HG03025 (cell line): ENCODE measurements around the gene KLF13.

Experiments used
- ATAC-seq: cut with Tn5 transposase; IDR thresholded peaks from one replicate; pipeline ENCODE4 v1.9.1; 2021; ENCODE audit warnings: mild to moderate bottlenecking, moderate library complexity; ENCODE audit not compliant: unreplicated experiment, low FRiP score

KLF13 gene

DNA sequence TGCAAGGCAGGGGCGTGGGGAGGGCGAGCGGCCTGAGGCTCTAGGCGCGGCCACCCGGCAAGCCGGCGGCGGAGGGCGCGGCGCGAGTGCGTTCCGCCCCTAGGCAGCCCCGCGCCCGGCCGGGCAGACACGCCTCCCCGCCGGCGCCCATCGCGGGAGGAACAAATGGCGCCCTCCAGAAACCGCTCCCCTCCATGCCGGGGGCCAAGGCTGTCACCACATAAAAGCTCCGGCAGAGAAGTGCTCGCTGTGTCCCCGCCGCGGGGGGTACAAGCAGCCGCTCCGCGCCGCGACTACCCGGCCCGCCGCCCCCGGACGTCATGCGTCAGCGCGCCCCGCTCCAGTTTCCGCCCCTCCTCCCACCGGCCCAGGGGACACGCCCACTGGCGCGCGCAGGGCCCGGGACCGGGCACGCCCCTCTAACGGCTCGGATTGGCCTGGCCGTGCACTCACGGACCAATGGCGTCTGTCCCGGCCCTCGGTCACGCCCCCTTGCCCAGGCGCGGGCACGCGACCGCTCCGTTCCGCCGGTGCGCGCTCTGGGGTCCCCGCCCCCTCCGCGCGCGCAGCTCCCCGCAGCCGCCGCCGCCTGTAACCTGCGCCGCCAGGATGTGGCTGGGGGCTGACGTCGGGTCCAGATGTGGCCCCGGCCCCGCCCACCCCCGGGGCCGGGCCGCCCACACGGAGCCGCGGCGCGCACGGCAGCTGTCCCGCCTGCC is at the start of gene KLF13:
Gene KLF13 (plus strand): TSS at position 680 of the 719 bp plus-strand sequence. CDS start 378 bp downstream, outside the sequence.
- peak; percentile 57 for ATAC-seq

DNA sequence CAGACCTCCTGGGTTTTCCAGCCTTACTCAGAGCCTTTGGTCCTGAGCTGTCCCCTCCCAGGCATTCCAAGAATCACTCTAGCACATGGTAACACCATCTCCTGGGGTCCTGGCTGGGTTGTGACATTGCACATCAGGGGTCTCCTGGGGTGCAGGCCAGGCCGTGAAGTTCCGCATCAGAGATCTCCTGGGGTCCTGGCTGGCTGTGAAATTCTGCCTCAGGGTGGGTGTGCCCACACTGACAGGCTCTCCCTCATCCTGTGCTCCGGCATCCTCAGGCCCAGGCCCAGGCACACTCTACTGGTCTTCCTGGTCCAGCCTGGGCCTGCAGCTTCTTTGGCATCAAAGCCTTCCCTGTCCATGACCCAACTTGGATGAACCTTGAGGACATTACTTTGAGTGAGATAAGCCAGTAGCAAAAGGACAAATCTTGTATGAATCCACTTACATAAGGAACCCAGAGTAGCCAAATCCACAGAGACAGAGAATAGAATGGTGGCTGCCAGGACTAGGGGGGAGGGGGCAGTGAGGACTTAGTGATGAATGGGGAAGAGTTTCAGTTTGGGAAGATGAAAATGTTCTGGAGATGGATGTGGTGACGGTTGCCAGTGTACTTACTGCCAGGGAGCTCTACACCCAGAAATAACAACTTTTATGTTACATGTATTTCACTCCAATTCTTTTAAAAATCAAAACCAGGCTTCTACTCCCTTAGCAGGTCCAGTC is 49.1 kb upstream of the KLF13 start:
- no peak for ATAC-seq

DNA sequence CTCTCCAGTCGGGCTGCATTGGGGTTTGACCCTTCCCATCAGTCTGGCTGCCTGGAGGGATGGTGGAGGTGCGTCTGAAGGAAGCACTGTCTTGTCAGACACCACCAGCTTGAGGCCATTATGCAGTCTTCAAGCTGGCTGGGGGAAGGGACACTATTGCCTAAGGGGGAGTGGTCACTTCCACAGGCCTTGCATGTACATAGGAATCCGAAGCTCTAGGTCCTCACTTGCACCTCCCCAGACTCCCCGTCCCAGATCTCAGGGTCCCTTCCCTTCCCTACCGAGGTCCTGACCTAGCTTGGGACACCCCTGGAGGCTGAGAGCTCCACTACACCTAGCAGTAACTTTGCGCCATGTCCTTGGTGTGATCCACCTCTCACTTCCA is 48.6 kb upstream of the KLF13 start:
- ATAC-seq: no peak

DNA sequence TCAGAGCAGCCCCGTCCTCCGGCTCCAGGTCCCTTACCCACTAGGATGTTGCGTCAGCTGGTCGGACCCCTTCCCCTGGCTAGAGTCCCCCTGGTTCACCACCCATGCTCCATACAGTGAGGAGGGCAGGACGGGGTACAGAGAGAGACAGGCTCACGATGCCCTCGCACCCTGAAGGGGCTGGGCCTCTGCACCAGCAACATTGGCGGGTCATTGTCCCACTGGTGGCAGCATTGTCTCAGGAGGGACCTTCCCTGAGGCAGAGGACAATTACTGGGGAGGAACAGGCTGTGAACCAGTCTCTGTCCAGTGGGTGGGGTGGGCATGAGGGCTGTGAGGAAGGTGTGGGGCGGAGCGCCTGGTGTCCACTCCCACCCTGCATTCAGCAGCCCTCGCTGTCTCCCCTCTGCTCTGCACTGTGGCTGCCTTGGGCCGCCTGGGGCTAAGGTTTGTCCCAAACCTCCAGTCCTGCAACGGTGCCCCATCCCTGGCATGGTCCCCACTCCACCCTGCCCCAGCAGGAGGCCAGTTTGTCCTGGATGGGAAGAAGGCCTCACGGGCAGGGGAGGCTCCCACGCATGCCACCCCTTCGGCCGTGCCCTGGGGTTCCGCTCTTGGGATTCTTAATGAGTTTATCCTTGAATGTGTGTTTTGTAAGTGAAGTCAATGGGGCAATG is 48.0 kb upstream of the KLF13 start:
- ATAC-seq: no peak

DNA sequence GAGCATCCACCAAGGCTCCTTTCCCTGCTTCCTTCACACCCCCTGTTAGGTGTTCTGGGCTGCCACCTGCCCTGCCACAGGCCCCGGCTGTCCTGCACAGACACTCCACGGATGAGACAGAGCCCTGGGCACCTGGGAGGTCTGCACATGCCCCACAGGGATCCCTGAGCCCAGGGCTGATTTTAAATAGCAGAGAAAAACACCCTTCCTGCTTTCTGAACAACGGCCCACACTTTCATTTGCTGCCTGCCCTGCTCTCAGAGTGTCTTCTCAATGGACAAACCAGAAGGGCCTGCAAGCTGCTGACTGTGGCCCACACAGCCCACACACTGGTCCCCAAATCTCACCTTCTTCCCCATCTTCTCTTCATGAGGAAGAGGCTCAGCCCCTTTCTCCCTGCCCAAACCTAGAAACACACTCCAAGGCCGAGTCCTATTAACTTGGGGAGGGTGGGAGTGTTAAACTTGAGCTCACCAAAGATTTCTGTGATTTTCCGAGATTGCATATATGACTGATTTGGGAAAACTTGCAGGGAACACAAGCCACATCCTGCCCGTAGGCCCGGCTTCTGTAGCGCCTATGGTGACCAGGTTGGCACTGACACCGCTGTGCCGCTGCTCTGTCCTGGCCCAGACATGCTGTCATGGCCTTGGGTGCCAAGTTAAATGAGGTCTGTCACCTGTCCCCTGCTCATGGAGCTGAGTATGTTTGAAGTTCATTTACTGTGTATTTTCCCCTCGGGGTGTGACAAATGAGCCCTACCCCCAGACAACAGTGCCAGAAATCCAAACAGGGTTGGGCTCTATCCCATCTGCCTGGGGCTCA is 47.2 kb upstream of the KLF13 start:
- ATAC-seq: no peak

DNA sequence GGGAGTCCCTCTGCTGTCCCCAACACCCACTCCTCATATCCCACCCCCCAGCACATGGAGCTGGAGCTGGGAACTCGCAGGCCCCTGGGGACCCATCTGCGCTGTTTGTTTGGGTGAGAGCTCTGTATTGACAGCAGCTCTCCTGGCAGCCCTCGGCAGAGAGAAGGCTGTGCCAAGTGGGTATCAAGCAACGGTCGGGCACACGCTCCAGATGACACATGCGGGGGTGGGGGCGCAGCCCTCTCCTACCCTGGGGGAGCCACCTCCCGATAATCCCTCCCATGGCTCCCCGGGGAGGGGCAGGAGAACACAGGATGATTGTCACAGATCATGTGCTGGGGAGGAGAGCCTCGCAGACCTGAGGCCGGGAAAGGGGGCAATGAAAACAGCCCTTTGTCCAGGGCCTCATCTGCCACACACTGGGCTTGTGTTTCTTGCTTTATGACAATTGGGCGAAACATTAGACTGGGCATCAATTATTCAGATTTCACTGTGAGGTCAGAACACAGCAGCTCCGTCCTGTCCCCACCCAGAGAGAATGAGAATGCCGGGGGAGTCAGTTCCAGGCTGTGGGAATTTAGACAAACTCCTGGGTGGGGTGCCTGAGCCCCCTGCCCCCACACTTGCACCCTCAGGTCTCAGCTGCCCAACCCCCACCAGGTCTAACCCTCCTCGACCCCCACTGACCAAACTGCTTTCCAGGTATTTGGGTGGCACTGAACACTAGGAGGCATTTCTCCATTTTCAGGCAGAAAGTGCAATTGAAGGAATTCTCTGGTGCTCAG is 46.4 kb upstream of the KLF13 start:
- no peak for ATAC-seq

DNA sequence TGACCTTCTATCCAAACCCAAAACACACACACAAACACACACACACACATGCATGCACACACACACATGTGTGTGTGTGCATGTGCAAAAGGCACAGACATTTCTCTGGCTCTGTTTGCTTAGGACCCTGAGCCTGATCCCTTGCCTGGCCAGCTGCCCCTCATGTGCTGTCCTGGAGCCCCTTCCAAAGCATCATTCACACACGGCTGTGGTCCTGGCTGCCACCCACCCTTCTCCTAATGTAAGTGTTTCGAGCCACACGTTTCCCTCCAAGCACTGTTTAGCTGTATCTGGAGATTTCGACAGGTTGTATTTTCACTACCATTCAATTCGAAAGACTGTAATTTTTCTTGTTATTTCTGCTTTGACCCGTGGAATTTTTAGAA is 45.8 kb upstream of the KLF13 start:
- no peak for ATAC-seq

DNA sequence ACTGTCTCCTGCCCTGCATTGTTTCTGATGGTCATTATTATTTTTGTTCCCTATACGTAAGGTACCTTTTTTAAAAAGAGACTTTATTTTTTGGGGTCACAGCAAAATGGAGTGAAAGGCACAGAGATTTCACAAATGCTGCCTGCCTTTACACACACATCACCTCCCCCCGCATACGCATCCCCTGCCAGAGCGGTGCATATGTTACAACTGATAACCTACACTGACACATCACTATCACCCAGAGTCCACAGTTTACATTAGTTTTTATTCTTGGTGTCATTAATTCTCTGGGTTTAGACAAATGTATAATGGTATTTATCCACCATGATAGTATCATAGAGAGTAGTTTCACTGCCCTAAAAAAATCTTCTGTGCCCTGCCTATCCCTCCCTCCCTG is 43.6 kb upstream of the KLF13 start:
- ATAC-seq: no peak

DNA sequence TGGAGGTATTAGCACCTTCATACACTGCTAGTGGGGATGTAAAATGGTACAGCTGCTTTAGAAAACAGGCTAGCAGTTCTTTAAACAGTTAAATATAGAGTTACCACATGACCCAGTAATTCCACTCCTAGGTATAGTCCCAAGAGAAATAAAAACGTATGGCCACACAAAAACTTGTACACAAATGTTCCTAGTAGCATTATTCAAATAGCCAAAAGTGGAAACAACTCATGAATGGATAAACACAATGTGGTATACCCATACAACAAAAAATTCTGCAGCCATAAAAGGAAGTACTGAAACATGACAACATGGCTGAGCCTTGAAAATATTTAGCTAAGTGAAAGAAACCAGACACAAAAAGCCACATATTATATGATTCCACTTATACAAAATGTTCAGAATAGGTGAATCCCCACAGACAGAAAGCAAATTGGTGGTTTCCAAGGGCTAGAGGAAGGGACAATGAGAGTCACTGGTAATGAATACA is 40.8 kb upstream of the KLF13 start:
- no peak for ATAC-seq

DNA sequence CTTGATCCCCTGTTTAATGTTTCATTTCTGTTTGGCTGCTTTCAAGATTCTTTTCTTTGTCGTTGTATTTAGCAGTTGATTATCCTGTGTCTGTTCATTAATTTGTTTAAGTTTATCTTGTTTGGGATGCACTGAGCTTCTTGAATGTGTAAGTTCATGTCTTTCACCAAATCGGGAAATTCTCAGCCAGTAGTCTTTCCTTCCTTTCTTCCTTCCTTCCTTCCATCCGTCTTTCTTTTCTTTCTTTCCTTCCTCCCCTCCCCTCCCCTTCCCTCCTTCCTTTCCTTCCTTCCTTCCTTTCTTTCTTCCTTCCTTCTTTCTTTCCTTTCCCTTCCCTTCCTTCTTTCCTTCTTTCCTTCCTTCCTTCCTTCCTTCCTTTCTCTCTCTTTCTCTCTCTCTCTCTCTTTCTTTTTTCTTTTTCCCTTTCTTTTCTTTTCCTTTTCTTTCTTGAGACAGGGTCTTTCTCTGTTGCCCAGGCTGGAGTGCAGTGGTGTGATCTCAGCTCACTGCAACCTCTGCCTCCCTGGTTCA is 35.5 kb upstream of the KLF13 start:
- ATAC-seq: no peak

DNA sequence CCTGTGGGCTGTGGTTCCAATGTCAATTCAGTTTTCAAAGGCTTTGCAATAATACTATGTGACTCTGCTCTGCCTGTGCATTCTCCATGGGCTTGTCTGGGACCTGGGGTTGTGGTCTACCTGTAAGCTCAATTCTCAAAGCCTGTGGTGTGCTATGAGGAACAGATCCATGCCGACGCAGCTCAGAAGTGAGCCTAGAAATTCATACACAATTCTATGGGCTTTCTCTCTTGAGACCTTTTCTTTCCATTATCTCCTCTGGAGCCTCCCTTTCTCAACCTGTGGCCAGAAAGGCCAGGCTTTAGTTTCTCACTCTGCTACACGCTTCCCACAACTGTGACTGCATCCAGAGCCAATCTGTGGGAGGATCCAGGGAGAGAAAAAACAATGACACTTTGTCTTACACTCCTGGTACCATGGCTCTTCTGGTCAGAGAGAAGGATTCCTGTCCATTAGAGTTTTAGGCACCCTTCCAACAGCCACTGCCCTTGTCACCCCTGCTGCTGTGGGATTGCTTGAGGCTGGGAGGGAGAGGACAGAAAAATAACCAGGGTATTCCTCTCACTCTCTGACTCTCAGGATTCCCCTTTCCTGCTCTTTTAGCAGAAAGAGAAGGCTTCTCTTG is 34.1 kb upstream of the KLF13 start:
- no peak for ATAC-seq

DNA sequence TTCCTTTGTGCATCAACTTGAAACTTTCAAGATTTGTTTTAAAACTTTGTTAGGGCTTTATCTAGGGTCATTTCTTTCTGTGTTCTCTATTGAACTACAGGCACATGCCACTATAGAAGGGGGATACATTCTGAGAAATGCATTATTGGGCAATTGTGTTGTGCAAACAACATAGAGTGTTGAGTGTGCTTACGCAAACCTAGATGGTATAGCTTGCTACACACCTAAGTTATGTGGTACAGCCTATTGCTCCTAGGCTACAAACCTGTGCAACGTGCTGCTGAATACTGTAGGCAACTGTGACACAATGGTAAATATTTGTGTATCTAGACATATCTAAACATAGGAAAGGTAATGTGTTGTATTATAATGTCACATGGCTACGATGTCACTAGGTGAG is 33.0 kb upstream of the KLF13 start:
- ATAC-seq: no peak

DNA sequence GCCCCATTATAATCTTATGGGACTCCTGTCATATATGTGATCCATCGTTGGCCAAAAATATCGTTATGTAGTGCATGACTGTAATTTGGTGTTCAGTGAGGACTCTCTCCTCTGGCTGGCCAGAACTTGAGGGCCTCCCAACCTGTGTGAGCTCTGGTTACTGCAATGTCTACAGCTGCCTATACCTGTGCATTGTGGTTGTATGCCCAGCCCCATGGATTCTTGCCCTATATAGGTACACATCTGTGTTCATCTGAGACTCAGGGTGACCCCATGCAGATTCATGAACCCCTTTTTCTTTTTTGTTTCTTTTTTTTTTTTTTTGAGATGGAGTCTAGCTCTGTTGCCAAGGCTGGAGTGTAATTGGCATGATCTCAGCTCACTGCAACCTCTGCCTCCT is 32.6 kb upstream of the KLF13 start:
- ATAC-seq: no peak

DNA sequence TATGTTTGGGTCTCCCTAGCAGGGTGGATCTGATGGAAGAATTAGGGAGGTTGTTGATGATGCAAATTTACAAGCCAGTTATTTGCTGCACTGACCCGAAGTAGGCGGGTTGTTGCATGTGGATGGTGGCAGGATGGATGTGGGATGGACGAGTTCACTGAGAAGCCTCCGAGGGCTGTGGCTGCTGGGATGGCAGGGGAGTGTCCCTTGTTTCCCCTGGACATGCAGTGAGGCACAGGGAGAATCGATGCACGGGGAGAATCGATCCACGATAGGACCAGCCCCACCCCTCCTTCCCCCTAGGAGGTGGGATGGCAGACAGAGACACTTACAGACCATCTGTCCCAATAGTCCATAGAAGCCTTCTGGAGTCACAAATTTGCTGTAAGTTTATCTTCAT is 31.0 kb upstream of the KLF13 start:
- ATAC-seq: no peak

DNA sequence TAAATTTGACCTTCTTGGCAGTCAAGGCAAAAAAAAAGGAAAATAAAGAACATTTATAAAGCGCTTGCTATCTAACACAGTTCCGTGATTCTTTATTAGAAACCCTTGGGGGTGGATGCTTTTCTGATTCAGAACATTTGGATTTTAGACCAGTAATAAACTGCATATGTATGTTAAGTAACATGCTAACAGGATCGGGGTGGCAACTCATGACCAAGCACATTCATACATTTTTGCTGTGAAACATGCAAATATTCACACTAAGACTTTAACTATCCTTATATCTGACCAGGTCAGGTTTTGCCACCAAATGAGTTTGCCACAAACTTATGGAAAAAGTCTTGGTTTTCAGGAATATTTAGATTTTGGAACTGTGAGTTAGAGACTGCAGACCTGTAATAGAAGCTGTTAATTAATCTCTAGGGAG is 30.4 kb upstream of the KLF13 start:
- no peak for ATAC-seq

DNA sequence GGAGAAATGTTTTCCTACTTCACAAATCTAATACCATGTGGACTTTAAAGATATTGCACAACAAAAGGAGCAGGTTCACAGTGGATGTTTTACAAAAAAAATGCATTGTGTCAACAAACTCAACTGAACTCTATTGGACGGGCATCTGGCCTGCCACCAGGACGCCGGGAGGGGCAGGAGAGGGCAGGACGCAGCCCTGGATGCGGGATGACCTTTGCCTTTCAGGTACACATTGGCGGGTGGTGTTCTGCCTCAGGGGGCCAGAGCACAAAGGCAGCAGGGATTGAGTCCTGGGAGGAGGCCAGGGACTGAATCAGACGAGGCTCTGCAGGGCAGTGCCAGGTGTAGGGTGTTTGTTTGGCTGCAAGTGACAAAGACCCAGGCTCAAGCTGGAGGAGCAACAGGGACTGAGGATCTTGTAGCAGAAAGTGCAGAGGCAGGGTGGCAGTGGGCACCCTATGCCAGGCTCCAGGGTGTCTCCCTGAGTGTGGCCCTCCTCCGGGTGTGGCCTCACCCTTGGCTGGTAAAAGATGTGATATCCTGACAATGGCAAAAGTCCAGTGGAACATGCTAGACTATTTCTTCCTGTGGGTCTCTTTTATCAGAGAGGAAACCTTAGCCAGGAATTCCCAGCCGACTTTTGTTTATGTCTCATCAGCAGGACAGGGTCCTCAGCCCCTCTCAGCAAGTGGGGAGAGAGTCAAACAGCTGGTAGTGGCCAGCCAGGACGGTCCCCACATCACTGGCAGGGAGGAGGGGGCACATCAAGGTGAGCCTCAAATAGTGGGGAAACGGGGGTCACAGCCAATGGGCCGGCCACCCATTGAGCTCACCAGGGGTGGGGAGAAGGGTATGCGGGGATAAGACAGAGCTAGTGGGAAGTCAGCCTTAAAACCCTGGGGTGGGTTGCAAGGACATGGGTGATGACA is 29.7 kb upstream of the KLF13 start:
- no peak for ATAC-seq

DNA sequence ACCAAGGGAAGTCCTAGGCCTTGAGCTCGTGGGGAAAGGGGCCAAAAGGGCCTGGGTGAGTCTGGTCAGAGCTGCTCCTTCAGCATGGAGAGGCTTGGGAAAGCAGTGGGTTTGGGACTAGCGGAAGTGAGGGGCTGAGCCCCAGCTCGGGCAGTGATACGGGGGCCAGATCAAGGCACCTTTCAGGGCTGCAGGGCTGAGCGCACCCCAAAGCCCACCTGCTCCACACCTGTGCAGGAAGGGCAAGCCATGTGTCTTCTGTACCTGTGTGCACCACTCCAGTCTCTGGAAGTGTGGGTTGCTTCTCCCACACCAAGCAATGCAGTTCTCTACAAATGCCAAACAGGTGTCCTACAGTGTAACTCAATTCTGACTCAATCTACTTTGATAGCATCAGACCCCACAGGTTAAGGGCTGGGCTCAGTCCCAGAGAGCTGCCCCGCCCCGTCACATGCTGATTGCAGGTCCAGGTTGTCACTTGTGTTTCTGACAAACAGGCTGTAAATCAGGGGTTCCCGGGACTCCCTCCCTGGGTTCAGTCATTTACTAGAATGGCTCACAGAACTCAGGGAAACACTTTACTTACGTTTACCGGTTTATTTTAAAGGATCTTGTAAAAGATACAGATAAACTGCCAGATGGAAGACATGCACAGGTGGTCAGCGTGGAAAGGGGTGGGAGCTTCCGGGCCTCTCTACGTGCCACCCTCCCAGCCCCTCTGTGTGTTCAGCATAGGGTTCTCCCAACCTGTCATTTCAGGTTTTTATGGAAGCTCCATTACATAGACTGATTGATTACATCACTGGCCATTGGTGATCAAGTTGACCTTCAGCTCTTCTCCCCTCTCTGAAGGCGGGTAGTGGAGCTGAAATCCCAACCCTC is 28.8 kb upstream of the KLF13 start:
- no peak for ATAC-seq
